H1 (cell line): ENCODE data around the gene C17orf107. TPM values are rescaled to one million over a fixed set of nuclear protein-coding genes. Genes with fewer than 3 reads are reported as not detected.

Source experiments
- CTCF ChIA-PET: fragments of 300-600 bp; sonication (Branson Sonifier 250); formaldehyde crosslinking; loops from one replicate; lab custom pipeline; 2021; ENCODE audit not compliant: partially characterized antibody; lab: Charles Lee
- POLR2A ChIA-PET: fragments of 300-600 bp; sonication (Branson Sonifier 250); formaldehyde crosslinking; loops from one replicate; lab custom pipeline; 2021; ENCODE audit warnings: inconsistent platforms; ENCODE audit not compliant: partially characterized antibody; lab: Charles Lee
- DNase-seq, 2 experiments: peaks; one replicate each; pipeline versions ENCODE4 v3.0.0 to v3.0.0-alpha.2; 2010 to 2022; ENCODE audit warnings: low spot score in 2 of 2, low read depth in 1 of 2, mixed read lengths in 1 of 2
- FAIRE-seq: peaks from 2 replicates; lab custom pipeline; 2011; peaks lifted over from hg19 to GRCh38; lab: Jason Lieb, UNC
- H2AFZ ChIP-seq: 2 replicates; pipeline ENCODE4 v1.8.1; 2012; ENCODE audit warnings: low read length, inconsistent platforms
- H2AK5ac ChIP-seq: 2 replicates; pipeline ENCODE4 v1.6.1; 2013; ENCODE audit warnings: low read depth, low read length
- H2BK120ac ChIP-seq: replicated peaks from 2 replicates; pipeline ENCODE3; 2013; ENCODE audit warnings: low read depth, low read length, inconsistent platforms
- H2BK12ac ChIP-seq: 2 replicates; pipeline ENCODE4 v1.6.1; 2013; ENCODE audit warnings: low read depth, low read length
- H2BK15ac ChIP-seq: 2 replicates; pipeline ENCODE4 v1.6.1; 2013; ENCODE audit warnings: low read length
- H2BK20ac ChIP-seq: 2 replicates; pipeline ENCODE4 v1.6.1; 2013; ENCODE audit warnings: low read length
- H2BK5ac ChIP-seq: 2 replicates; pipeline ENCODE4 v1.6.1; 2013; ENCODE audit warnings: low read depth, low read length
- H3K14ac ChIP-seq: 2 replicates; pipeline ENCODE4 v1.6.1; 2013; ENCODE audit warnings: inconsistent platforms; ENCODE audit not compliant: insufficient read length
- H3K18ac ChIP-seq: 2 replicates; pipeline ENCODE4 v1.6.1; 2013; ENCODE audit warnings: low read length; ENCODE audit errors: extremely low read depth
- H3K23ac ChIP-seq: 2 replicates; pipeline ENCODE4 v1.6.1; 2013; ENCODE audit warnings: inconsistent platforms; ENCODE audit not compliant: insufficient read length
- H3K23me2 ChIP-seq: 2 replicates; pipeline ENCODE4 v1.6.1; 2013; ENCODE audit warnings: low read depth, low read length
- H3K27ac ChIP-seq: 2 replicates; pipeline ENCODE4 v1.6.1; 2011; ENCODE audit warnings: low read depth, low read length, inconsistent platforms
- H3K27me3 ChIP-seq, 4 experiments: replicated peaks in 1 of 4; 1 replicate in 1 of 4; 2 replicates in 3 of 4; pipeline versions ENCODE4 v1.6.1 to v1.8.1; 2011 to 2013; ENCODE audit warnings: low read length in 3 of 4, mild to moderate bottlenecking in 3 of 4, inconsistent platforms in 2 of 4, mixed read lengths in 2 of 4, moderate library complexity in 1 of 4; ENCODE audit not compliant: control insufficient read depth in 3 of 4, insufficient read depth in 3 of 4; ENCODE audit errors: extremely low read depth in 1 of 4
- H3K36me3 ChIP-seq, 4 experiments: 2 replicates each; pipeline versions ENCODE4 v1.6.1 to v1.8.1; 2011 to 2013; ENCODE audit warnings: mild to moderate bottlenecking in 4 of 4, low read length in 3 of 4, moderate library complexity in 2 of 4, control low read depth in 1 of 4, inconsistent platforms in 1 of 4; ENCODE audit not compliant: insufficient read depth in 4 of 4, control insufficient read depth in 2 of 4
- H3K4ac ChIP-seq: replicated peaks from 2 replicates; pipeline ENCODE3; 2013; ENCODE audit warnings: low read length, low read depth, mixed read lengths, inconsistent platforms; ENCODE audit not compliant: insufficient read length
- H3K4me1 ChIP-seq, 4 experiments: replicated peaks in 1 of 4; 1 replicate in 1 of 4; 2 replicates in 3 of 4; pipeline versions ENCODE4 v1.6.1 to v1.8.1; 2011 to 2013; ENCODE audit warnings: low read length in 3 of 4, inconsistent platforms in 2 of 4, mixed read lengths in 1 of 4; ENCODE audit not compliant: insufficient read depth in 4 of 4, control insufficient read depth in 3 of 4
- H3K4me2 ChIP-seq, 2 experiments: 2 replicates each; pipeline versions ENCODE4 v1.6.1 to v1.8.1; 2011 to 2013; ENCODE audit warnings: low read depth in 2 of 2, low read length in 2 of 2, control low read depth in 1 of 2, inconsistent platforms in 1 of 2, mild to moderate bottlenecking in 1 of 2; ENCODE audit not compliant: insufficient read depth in 1 of 2
- H3K4me3 ChIP-seq, 4 experiments: fragments of 200-600, 300-600 bp in 1 of 4; sonication (generic), shearing (Covaris generic), sonication (Bioruptor Twin) in 1 of 4; 2 replicates each; pipeline versions ENCODE4 v1.5.1 to v1.8.1; 2011 to 2016; ENCODE audit warnings: low read length in 4 of 4, low read depth in 3 of 4, control low read depth in 2 of 4, inconsistent platforms in 2 of 4, mild to moderate bottlenecking in 2 of 4, mixed read lengths in 1 of 4, moderate library complexity in 1 of 4; ENCODE audit not compliant: insufficient read depth in 2 of 4; ENCODE audit errors: extremely low read depth in 1 of 4
- H3K56ac ChIP-seq: replicated peaks from 2 replicates; pipeline ENCODE3; 2013; ENCODE audit warnings: low read depth, mild to moderate bottlenecking, mixed read lengths, low read length, inconsistent platforms; ENCODE audit not compliant: insufficient read length
- H3K79me1 ChIP-seq: 2 replicates; pipeline ENCODE4 v1.6.1; 2013; ENCODE audit warnings: low read depth, low read length, control low read depth
- H3K79me2 ChIP-seq, 2 experiments: 2 replicates each; pipeline versions ENCODE4 v1.6.1 to v1.8.1; 2012 to 2013; ENCODE audit warnings: low read length in 2 of 2, mild to moderate bottlenecking in 2 of 2, inconsistent platforms in 1 of 2; ENCODE audit not compliant: insufficient read depth in 2 of 2, control insufficient read depth in 1 of 2
- H3K9ac ChIP-seq, 4 experiments: replicated peaks in 1 of 4; 1 replicate in 1 of 4; 2 replicates in 3 of 4; pipeline versions ENCODE4 v1.6.1 to v1.8.1; 2011 to 2013; ENCODE audit warnings: low read depth in 3 of 4, low read length in 3 of 4, control low read depth in 2 of 4, mild to moderate bottlenecking in 2 of 4, moderate library complexity in 2 of 4, inconsistent platforms in 1 of 4; ENCODE audit errors: extremely low read depth in 1 of 4
- H3K9me3 ChIP-seq, 2 experiments: 2 replicates each; pipeline versions ENCODE4 v1.6.1 to v1.8.1; 2012 to 2013; ENCODE audit warnings: mild to moderate bottlenecking in 2 of 2, moderate library complexity in 2 of 2, control low read depth in 1 of 2, inconsistent platforms in 1 of 2, low read depth in 1 of 2, low read length in 1 of 2, mixed read lengths in 1 of 2; ENCODE audit not compliant: insufficient read depth in 2 of 2
- H4K20me1 ChIP-seq, 2 experiments: replicated peaks in 1 of 2; 2 replicates each; pipeline versions ENCODE3 to v1.8.1; 2011 to 2013; ENCODE audit warnings: inconsistent platforms in 2 of 2, low read length in 2 of 2, mild to moderate bottlenecking in 1 of 2; ENCODE audit not compliant: insufficient read depth in 2 of 2, control insufficient read depth in 1 of 2
- H4K5ac ChIP-seq: 2 replicates; pipeline ENCODE4 v1.6.1; 2013; ENCODE audit warnings: low read length, low read depth, mixed read lengths, inconsistent platforms; ENCODE audit not compliant: insufficient read length
- H4K8ac ChIP-seq: 2 replicates; pipeline ENCODE4 v1.8.0; 2013; ENCODE audit warnings: mild to moderate bottlenecking, moderate library complexity, low read length, inconsistent platforms; ENCODE audit not compliant: insufficient read depth; ENCODE audit errors: extremely low read depth
- H4K91ac ChIP-seq: replicated peaks from 2 replicates; pipeline ENCODE3; 2013; ENCODE audit warnings: low read length, mixed read lengths, inconsistent platforms; ENCODE audit not compliant: insufficient read length
- ASH2L ChIP-seq: fragments of 200-600, 300-600 bp; sonication (generic); IDR thresholded peaks from one replicate; pipeline ENCODE4 v1.7.1; 2017; ENCODE audit warnings: low read length
- EP300 ChIP-seq, 2 experiments: IDR thresholded peaks; 1 replicate in 1 of 2; 2 replicates in 1 of 2; pipeline ENCODE4 v1.6.1; 2011 to 2012; ENCODE audit warnings: low read depth in 2 of 2, low read length in 2 of 2, mild to moderate bottlenecking in 2 of 2, borderline replicate concordance in 1 of 2, inconsistent platforms in 1 of 2, moderate library complexity in 1 of 2
- RFX5 ChIP-seq: IDR thresholded peaks from 2 replicates; pipeline ENCODE4 v1.6.1; 2011; ENCODE audit warnings: low read depth, low read length, improper control_type of control experiment, borderline replicate concordance
- TCF12 ChIP-seq: IDR thresholded peaks from 2 replicates; pipeline ENCODE4 v1.6.1; 2011; ENCODE audit warnings: low read depth, mild to moderate bottlenecking, low read length
- WGBS, 2 experiments: shearing (Covaris generic) in 1 of 2; methylation state at CpG; one replicate each; pipeline versions ENCODE4 v1.1.6 to v1.1.7; 2013 to 2015; ENCODE audit warnings: low lambda C conversion rate in 2 of 2, mixed read lengths in 2 of 2, inconsistent platforms in 1 of 2, low coverage in 1 of 2, missing lambda C conversion rate in 1 of 2; ENCODE audit not compliant: insufficient replicate concordance in 2 of 2, insufficient coverage in 1 of 2, insufficient read length in 1 of 2; ENCODE audit errors: extremely low coverage in 1 of 2, missing lambda C conversion rate in 1 of 2; 5-methylcytosine and 5-hydroxymethylcytosine counted together
- polyA plus RNA-seq, 7 experiments: library from polyadenylated mRNA; depleted of rRNA in 3 of 7; stranded (reverse) in 5 of 7; unstranded in 2 of 7; fragments of >200 nt in 5 of 7; fragments of 200-250 nt in 2 of 7; gene quantifications; 1 replicate in 5 of 7; 2 replicates in 1 of 7; 4 replicates in 1 of 7; pipeline versions ENCODE4 v1.2.1 to v1.2.3, GENCODE V29; 2011 to 2013; ENCODE audit warnings: missing spikeins in 2 of 7, mixed read lengths in 2 of 7
- total RNA-seq: library from RNA; stranded (reverse); fragmentation: NEBNext Ultra II Directional; extraction: Animal tissue kit (Norgen Biotek cat#: 25700); gene quantifications from 2 replicates; pipeline ENCODE4 v1.2.1, GENCODE V29; 2021
- TF ChIP-seq, protein P1 (sequence below): IDR thresholded peaks from 2 replicates; pipeline ENCODE4 v1.6.1; 2011; ENCODE audit warnings: low read length, improper control_type of control experiment

Gene C17orf107
- total and polyA plus RNA-seq, 2 of the 8 experiments (the other 6 are each of a cell fraction or from before 2014, with no cell fraction given) = 0.39 to 0.45 TPM

DNA sequence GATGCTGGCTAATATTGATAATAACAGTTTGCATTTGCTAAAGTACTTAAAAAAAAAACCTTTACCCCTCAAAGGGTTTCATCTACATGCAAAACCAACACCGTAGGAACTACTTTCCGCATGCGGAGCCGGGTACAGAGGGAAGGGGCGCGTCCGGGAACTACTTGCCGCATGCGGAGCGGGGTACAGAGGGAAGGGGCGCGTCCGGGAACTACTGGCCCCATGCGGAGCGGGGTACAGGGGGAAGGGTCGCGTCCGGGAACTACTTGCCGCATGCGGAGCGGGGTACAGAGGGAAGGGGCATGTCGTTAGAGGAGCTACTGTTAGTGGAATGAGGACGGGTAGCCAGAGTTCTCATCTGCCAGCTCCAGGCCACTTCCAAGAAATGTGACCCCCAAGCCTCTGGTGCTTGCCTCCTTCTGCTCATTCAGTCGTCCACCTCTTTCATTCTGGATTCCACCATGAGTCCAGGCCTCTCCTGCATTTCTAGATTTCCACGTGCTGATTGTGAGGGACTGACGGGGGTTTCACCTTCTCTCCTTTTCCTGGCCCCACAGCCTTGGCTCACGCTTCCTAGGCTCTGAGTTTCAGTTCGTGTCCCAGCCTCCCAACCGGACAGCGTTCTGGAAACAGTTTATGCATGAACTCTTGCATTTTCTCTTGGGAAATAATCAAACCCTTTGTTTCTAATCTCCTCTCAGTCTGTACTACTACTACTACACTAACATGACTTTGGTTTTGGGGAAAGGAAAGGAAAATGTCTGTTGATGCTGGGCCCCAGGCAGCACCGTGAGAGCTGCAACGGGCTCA is 39.3 kb upstream of the C17orf107 start:
- 26% methylated on average over 32 of the region's 32 CpGs; no CpG with 5 or more reads in 1 of the 2 experiments for WGBS, 2 experiments
- H3K36me3 ChIP-seq = no peaks in the 10 kb centered on the region
- H4K20me1 ChIP-seq = peaks cover 0 to 1% of the 10 kb centered on the region in 2 experiments
- H2AFZ ChIP-seq = no peak overlapping the region
- peak overlapping the region; percentile 28; the same call in 1 of the 2 replicates for H2BK5ac ChIP-seq
- peak overlapping the region; percentile 13 for H4K91ac ChIP-seq
- no peak overlapping the region for H3K14ac ChIP-seq
- peak overlapping the region in 3 of 4 experiments; percentile 37 to 44 (median 42); a peak in 6 of 8 replicates for H3K4me3 ChIP-seq
- peaks cover 0 to 26% of the 10 kb centered on the region in 2 experiments; a peak in 2 of 4 replicates for H3K79me2 ChIP-seq
- peak overlapping the region; percentile 17 for H3K18ac ChIP-seq
- no peak overlapping the region for H3K56ac ChIP-seq
- POLR2A ChIA-PET = interaction anchor here (0.8 to 2.8 kb wide), 10 partner anchors 10 to 156 kb away, joined by 3 to 15 read pairs (median 4); partner anchors contain the start of gene PELP1
- no peaks in the 10 kb centered on the region for H3K9me3 ChIP-seq
- peak overlapping the region; percentile 69; the same call in 1 of the 2 replicates for H2AK5ac ChIP-seq
- peak overlapping the region; percentile 64 for H3K4ac ChIP-seq
- no peaks in the 10 kb centered on the region for H3K23me2 ChIP-seq
- no peak overlapping the region for H3K23ac ChIP-seq
- peak overlapping the region; percentile 7 for H2BK120ac ChIP-seq
- H3K79me1 ChIP-seq = peaks cover 7% of the 10 kb centered on the region
- H3K4me2 ChIP-seq = peak overlapping the region; percentile 54 to 67
- no peaks in the 10 kb centered on the region for H3K27me3 ChIP-seq
- peak overlapping the region; percentile 27 for H2BK12ac ChIP-seq
- DNase-seq (no peak), FAIRE-seq (no peak)
- H3K9ac ChIP-seq = peak overlapping the region in 1 of 4 experiments; percentile 14; a peak in 1 of 7 replicates
- no peak overlapping the region for H2BK20ac ChIP-seq
- CTCF ChIA-PET = interaction anchor here (0.6 to 2.6 kb wide), 7 partner anchors 10 to 98 kb away, joined by 3 to 11 read pairs (median 3); no protein-coding TSS in a partner anchor
- H2BK15ac ChIP-seq = no peak overlapping the region
- peak overlapping the region; percentile 1 for H4K5ac ChIP-seq
- peak overlapping the region; percentile 88; the same call in 1 of the 2 replicates for H4K8ac ChIP-seq
- H3K4me1 ChIP-seq = peaks cover 20 to 36% (median 28%) of the 10 kb centered on the region in 4 experiments
- TF ChIP-seq EP300 (IDR thresholded peaks at IDR 0.05; ENCODE audit: borderline replicate concordance in 1 of 2, low read depth in 2 of 2, low read length in 2 of 2) (no peak), ASH2L (peak; percentile 51), RFX5 (no peak), TCF12 (no peak)
- TF ChIP-seq, protein P1, sequence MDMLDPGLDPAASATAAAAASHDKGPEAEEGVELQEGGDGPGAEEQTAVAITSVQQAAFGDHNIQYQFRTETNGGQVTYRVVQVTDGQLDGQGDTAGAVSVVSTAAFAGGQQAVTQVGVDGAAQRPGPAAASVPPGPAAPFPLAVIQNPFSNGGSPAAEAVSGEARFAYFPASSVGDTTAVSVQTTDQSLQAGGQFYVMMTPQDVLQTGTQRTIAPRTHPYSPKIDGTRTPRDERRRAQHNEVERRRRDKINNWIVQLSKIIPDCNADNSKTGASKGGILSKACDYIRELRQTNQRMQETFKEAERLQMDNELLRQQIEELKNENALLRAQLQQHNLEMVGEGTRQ = no peak
- peak overlapping the region; percentile 59 for H3K27ac ChIP-seq
